IMR-90 (cell line): ENCODE data around the gene CTCFL.

ENCODE experiments used
- CEBPB ChIP-seq: IDR thresholded peaks from 2 replicates; pipeline ENCODE4 v1.6.1; 2012; ENCODE audit warnings: low read depth, low read length, improper control_type of control experiment
- CTCF ChIP-seq: conservative IDR thresholded peaks from 2 replicates; pipeline ENCODE4 v1.5.1; 2012; ENCODE audit warnings: mild to moderate bottlenecking, low read depth, low read length, improper control_type of control experiment
- POLR2A ChIP-seq: IDR thresholded peaks from 2 replicates; pipeline ENCODE4 v1.6.1; 2012; ENCODE audit warnings: mild to moderate bottlenecking, low read depth, low read length

GRCh38 chr20:57460781-57461465 is 64.0 kb downstream of the CTCFL start:
- TF ChIP-seq POLR2A, result no peak
- no peak for TF ChIP-seq CTCF
- TF ChIP-seq CEBPB, result no peak
